GM19467 (cell line): ENCODE results near the gene CD164.
"Not testable (repeated sequence)": the region's sequence is repeated elsewhere in the genome, so short reads cannot be mapped to it uniquely, and the experiment has no call there.

Experiments used
- ATAC-seq: cut with Tn5 transposase; IDR thresholded peaks from one replicate; pipeline ENCODE4 v1.9.1; 2021; ENCODE audit warnings: mild to moderate bottlenecking, moderate library complexity; ENCODE audit not compliant: unreplicated experiment

The CD164 gene

DNA sequence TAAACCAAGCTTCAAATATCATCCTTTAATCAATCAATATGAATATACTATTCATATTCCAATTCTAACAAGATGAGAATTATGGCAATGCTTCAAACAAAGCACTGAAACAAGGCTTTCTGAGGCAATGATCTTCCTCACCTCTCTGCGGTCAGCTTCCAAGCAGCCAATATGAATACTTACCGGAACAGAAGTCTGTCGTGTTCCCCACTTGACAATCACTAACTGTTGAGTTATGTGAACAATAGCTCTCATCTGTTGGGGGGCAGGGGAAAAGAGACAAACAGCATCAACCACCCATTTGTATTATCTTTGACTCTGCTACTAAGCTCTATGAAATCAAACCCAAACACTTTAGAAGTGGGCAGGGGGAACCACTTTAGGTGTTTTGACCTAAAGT is 4.5 kb downstream of the CD164 start:
- ATAC-seq = no peak

DNA sequence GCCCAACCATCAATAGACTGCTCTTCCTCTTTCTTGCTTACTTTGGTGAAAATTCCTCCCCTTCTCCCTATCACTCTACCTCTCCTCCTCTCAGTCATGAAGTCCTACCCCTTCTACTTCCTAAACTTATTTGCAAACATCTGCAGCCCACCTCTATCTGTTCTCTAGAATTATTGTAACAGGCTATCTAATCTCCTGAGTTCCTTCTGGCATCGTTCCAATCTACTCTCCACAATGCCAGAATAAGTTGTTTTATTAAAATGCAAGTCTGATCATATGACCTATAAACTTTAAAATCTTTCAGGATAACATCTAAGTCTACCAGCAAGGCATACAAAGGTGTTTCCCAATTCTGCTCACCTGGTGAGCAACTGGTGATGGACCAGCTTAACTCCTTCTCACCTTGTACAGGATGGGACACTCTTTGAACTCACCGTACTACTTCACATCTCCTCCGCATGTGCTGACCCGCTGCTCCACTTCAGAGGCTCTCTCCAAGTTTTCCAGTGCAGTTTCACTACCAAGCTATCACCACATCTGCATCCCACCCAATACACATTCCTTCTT is 7.9 kb downstream of the CD164 start:
- no peak for ATAC-seq

DNA sequence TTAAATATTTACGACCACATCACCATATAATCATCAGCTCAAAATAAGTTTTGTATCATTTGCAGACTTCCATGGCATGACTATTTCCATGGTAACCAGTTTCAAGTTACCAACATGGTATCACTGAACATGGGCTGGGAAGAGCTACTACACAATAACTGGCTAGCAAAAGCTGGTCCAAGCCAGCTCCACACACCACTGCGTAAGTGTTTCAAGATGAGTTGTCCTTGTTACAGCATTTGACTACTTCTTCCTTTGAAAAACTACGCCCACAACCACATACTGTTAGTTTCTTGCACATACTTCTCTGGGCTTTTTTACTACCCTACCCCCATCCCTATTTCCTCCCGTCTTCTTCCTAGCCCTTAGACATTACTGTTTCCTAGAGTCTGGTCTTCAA is 8.5 kb downstream of the CD164 start:
- ATAC-seq = peak; percentile 93

DNA sequence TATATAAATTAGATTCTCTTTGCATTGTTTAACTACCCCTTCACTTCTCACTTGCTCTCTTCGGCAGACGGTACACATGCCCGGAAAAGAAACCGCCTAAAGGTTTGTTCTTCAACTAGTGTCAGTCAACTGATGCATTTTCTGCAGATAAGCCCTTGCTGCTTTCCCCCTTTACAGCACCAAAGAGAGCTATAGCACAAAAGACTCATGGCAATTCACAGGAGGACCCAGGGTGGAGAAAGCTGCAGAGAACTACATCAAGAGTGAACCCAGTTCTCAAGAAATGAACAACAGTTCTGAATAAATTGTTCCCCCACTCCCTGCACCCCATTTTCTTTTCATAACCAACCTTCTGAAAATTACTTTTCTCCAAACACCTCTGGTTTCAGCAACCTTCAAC is 8.9 kb downstream of the CD164 start:
- no peak for ATAC-seq

DNA sequence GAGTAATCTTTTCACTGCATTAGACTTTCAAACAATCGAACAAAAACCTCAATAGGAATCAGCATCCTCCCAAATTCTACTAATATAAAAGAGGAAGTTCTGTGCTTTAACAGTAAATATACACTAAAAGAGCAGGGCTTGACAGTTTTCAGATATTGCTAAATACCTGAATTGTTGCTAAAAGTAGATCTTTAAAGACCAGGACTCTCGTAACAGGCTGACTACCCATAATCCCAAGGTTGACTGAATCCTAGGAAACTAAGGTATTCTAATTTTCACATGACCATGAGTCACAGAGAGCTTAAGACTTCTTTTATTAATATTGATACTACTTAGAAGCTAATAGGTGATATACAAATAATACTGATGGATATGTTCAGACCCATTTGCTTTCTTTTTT is 10.1 kb downstream of the CD164 start:
- ATAC-seq = no peak

DNA sequence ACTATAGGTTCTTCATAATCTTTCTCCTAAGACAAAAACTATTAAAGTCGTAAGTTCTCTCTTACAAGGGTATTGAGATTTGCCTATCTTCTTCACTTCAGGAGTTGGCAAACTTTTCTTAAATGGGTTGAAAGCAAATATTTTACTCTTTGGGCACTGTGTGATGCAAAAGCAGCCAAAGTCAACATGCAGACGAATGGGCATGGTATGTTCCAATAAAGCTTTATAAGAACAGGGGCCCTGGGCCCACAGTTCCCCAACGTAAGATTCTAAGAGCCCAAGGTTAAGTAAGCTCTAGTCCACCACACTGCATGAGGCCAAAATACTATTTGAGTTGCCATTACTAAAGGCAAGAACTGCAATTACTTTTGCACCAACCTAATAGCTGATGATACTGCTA is 11.5 kb downstream of the CD164 start:
- ATAC-seq = no peak

DNA sequence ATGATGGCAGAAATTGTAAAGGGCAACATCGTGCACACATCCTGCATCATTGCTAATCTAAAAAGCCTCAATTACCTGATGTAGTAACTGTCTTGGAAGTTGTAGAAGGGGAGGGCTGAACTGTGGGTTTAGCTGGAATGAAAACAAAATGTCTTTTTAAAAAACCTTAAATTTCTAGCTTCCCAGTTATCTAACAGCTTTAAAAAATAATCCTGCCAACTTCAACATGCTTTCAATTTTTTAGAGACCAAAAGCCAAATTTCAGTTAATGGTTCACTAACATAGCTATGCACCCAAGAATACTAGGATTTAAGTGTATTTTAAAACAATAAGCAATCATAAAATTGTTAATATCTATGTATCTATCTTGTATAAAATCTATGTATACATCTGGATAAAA is 11.9 kb downstream of the CD164 start:
- no peak for ATAC-seq

DNA sequence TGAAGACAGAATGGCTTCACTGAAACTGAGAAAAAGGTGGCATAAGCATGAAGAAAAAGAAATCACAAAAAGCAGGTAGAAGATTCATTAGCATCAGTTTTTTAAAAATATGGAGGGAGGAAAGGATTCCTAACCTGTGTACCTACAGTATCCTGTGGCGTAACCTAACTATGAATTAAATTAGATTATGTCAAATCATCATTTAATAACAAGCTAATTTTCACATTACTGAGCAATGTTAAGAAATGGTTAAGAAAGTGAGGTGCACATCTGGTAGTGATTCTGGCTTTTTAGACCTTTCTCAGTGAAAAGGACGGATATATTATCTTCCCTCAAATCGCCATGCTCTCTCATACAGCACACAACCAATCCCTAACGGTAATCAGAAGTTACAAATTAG is 12.5 kb downstream of the CD164 start:
- no peak for ATAC-seq

DNA sequence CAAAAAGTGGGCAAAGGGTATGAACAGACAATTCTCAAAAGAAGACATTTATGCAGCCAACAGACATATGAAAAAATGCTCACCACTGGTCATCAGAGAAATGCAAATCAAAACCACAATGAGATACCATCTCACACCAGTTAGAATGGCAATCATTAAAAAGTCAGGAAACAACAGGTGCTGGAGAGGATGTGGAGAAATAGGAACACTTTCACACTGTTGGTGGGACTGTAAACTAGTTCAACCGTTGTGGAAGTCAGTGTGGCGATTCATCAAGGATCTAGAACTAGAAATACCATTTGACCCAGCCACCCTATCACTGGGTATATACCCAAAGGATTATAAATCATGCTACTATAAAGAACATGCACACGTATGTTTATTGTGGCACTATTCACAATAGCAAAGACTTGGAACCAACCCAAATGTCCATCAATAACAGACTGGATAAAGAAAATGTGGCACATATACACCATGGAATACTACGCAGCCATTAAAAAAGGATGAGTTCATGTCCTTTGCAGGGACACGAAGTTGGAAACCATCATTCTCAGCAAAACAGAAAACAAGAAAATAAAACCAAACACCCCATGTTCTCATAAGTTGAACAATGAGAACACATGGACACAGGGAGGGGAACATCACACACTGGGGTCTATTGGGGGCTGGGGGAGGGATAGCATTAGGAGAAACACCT is 17.7 kb downstream of the CD164 start:
- ATAC-seq = not testable (repeated sequence)

DNA sequence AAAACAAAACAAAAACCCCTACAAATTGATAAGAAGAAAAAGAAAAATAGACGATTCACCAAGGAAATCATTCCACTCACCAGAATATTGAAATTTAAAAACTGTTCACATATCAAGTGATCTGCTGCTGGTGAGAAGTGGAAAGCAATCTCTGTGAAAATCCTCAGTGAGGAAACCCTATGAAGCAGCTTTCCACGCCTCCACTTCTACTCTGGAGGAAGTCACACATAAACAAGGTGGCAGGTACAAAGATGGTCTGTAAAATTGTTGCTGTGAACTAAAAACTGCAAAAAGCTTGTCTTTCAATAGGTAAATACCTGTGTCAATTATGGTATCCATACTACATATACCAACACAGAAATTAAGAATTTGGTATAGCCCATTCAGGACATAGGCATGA is 18.5 kb downstream of the CD164 start:
- ATAC-seq = no peak

DNA sequence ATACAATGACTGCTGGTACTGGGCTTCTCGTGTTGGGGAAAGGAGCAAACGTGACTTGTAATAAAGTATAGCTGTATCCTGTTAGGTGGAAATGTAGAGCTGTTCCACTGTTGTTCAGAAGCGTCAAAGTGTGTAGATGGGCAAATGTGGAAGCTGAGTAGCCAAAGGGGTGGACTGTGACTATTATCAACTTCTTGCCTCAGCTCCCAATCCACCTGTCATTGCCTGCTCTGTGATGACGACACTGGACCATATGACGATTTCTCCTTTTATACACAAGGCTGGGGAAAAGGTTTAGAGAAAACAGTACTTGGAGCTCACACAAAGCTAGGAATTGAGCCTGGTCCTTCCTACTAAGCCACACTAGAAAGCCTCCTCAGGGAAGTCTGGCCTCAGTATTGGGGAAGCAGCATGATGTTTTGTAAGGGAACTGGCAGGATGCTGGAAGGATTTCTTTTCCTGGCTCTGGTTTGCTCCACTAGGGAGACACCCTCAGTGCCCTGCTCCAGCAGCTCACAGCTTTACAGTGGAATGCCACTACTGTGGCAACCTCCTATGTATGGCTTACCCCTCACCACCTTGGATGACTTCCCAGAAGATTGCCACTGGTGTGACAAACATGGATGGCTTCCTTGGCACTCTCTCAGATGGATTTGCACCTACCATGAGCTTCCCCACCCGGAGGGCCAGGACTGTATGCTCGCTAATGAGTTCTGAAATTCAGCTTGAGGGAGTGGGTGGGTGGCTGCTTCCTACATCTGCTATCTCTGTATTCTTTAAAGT is 20.0 kb downstream of the CD164 start:
- no peak for ATAC-seq

DNA sequence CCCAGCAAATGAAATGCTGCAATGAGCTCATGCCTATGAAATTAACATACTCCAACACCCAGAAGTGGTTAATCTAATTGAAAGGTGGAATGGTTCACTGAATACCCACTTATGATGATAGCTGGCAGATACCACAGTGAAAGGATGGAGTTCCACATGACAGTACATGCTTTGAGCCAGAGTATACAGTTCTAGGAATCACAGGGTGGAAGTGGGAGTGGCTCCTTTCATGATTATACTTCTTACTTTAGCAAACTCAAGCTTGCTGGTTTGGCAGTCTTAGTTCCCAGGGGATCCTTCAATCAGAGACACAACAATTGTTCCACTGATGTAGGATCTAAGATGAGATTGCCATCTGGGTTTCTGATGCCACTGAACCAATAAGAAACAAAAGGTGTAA is 21.5 kb downstream of the CD164 start:
- ATAC-seq = no peak

DNA sequence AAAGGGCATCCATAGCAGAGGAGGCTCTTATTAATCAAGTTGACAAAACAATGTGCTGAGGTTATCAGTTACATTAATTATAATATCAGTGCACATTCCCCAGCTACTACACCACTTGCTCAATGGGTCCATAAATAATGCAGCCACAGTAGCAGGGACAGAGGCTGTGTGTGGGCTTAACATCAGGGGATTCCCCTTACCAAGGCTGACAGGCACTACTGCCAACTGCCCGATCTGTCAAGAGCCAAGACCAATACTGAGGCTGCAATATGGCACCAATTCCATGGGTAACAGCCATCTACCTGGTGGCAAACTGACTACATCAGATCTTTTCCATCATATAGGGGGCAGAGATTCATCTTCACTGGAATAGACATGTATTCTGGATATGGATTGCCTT is 22.0 kb downstream of the CD164 start:
- no peak for ATAC-seq

DNA sequence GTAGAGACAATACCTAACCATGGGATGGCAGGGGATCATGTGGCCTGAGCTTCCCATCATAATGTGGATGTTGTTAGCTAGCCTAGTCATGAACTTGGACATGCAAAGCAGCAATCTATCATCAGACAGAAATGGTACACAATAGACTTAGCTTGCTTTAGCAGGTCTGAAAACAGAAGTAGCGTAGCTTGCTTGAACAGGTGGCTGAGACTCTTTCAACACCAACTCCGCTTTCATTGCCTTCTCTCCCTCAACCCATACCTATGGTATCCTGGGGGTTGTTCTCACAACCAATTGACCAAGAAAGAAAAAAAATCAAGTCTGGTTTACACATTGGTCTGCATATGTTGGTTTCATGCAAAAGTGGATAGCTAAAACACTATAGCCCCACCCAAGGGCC is 23.0 kb downstream of the CD164 start:
- ATAC-seq = no peak

DNA sequence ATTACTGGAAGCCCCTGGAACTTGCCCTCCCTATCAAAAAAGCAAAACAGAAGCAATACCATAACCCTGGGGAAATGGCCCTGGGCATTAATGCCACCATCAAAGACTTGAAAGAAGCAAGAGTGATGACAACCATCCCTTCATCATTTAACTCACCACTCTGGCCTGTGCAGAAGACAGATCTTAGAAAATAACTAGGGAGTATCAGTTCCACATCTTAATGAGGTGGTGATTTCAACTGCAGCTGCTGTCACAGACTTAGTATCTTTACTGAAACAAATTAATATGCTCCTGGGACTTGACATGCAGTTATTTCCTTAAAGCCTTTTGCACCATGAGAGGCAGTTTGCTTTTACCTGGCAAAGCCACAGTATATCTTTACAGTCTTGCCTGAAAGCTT is 24.1 kb downstream of the CD164 start:
- ATAC-seq = no peak

DNA sequence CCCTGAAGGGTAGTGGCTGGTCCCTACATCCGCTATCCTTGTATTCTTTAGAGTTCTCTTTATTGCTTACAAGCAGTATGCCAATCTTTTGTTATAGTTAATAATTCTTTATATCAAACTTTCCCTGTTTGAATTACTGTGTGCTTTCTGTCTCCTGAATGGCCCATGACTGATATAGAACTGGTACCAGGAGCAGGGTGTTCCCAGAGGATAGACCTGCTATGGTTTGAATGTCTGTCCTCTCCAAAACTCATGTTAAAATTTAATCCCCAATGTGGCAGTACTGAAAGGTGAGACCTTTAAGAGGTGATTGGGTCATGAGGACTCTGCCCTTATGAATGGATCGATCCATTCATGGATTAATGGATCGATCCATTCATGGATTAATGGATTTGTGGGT is 26.0 kb downstream of the CD164 start:
- ATAC-seq = no peak

DNA sequence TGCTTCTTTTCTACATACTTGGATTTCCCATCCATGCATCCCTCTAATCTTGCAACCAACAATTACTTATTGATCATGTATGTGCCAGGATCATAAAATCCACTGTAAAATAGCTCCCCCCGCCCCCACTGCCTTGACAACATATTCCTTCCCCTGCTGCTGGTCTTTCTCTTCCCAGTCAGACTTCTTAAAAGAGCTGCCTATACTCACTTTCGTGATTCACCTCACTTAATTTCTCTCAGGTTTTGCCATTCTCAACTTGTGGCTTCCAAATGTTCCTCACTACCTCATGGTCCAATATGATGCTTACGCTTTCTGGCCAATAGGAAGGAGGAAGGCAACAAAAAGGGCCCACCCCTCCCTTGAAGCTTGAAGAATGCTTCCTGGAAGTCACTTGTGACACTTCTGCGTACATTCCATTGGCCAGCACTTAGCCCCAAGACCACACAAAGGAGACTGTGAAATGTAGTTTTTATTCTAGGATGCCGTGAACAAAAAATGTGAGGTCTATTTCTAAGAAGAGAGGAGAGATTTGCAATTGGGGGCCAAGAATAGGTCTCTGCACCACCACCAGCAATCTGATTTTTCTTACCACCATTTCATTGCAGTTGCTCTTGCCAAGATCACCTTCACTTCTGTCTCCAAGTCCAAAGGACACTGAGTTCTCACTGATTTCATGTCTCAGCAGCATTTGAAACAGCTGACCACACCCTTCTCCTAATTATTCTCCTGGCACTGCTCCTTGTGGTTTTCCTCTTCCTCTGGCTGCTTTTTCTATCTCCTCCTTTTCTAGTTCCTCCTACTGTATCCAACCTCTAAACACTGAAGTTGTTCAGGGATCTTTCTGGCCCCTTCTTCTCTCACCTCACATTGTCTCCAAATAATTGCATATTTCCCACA is 30.8 kb downstream of the CD164 start:
- ATAC-seq = no peak

DNA sequence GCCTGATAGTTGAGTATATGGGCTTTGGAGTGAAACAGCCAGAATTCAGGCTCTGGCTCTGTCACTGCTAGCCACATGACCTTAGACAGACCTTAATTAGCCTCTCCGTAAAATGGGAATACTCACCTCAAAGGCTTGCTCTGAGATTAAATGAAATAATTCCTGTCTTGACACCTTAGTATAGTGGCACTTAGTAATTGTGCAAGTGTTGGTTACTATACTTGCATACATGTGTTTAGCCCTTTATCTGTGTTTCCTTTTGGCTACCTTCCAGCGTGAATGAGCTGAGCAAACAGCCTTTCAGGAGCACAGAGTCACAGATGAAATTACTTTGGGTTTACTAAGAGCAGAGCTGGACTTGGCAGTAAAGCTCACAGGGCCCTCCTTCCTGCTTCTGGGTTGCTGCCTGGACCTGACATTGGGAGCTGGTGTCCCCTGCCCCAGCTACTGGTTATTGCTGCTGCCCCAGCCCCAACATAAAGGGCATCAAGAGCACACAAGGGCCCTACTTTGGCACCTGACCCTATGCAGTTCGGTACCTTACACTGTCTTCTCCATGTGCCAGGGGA is 32.8 kb downstream of the CD164 start:
- no peak for ATAC-seq

DNA sequence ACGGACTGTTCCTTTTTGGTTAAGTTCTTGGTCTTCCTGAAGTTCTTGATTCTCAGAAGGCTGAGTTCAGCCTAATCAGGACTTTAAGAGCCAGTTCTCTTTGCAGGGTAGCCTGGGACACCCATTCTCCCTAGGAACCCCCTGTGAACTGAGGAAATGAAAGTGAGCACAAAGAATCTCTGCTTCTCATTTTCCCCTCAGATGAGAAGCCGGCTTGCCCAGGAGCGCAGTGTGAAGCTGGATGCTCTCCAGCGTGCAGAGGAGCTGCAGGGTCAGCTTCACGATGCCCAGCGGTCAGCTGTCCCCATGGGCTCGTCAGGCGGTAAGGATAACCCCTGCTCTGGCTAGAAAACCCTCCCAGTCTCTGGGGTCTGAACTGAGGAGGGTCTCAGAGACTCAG is 34.0 kb downstream of the CD164 start:
- no peak for ATAC-seq

DNA sequence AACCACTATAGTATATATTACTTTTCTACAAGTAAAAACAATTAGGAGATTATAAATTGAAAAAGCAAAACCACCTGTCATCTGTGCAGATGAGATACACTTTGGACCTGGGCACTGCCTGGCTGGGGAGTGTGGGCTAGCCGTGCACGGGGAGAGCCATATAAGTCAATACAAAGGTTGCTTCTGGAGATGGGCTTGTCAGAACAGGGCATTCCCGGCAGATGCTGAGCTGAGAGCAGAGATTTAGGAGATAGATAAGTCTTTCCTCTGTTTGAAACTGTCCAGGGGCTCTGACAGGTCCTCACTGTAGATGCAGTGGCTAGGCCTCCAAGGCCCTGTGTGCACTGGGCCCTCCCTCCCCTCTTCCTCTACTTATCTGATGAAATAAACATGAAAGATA is 34.5 kb downstream of the CD164 start:
- no peak for ATAC-seq

DNA sequence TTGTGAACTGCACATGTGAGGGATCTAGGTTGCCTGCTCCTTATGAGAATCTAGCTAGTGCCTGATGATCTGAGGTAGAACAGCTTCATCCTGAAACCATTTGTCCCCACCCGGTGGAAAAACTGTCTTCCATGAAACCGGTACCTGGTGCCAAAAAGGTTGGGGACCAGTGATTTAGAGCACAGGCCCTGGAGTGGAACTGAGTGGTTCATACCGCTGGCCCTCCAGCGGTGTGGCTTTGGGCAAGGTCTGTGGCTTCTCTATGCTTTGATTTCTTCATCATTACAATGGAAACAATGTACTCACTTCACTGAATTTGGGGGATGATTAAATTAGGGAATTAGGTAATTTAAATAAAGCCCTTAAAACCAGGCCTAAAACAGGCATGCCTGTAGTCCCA is 36.3 kb downstream of the CD164 start:
- no peak for ATAC-seq
